Trophoblast cell (in vitro differentiated cells and primary cell): ENCODE data around the gene TCTN1.

Experiments used
- DNase-seq, 2 donors: peaks; one replicate each; pipeline ENCODE4 v3.0.0-alpha.2; 2016
- H2AFZ ChIP-seq: 2 replicates; pipeline ENCODE4 v1.6.1; 2013; ENCODE audit warnings: low read length, moderate library complexity, mild to moderate bottlenecking; ENCODE audit not compliant: insufficient read depth, poor library complexity
- H2AK5ac ChIP-seq: 2 replicates; pipeline ENCODE4 v1.6.1; 2013; ENCODE audit warnings: mild to moderate bottlenecking, low read length
- H2BK120ac ChIP-seq: 2 replicates; pipeline ENCODE4 v1.6.1; 2013; ENCODE audit warnings: low read length, mild to moderate bottlenecking, moderate library complexity; ENCODE audit not compliant: insufficient read depth, poor library complexity
- H2BK12ac ChIP-seq: 2 replicates; pipeline ENCODE4 v1.6.1; 2013; ENCODE audit warnings: mild to moderate bottlenecking, low read length, moderate library complexity
- H2BK5ac ChIP-seq: 2 replicates; pipeline ENCODE4 v1.6.1; 2013; ENCODE audit warnings: low read length, low read depth, moderate library complexity, mild to moderate bottlenecking; ENCODE audit not compliant: poor library complexity
- H3K14ac ChIP-seq: 2 replicates; pipeline ENCODE4 v1.6.1; 2013; ENCODE audit warnings: mild to moderate bottlenecking, low read length
- H3K18ac ChIP-seq: 2 replicates; pipeline ENCODE4 v1.6.1; 2013; ENCODE audit warnings: mild to moderate bottlenecking, low read length
- H3K23ac ChIP-seq: 2 replicates; pipeline ENCODE4 v1.6.1; 2013; ENCODE audit warnings: low read length
- H3K27ac ChIP-seq: 2 replicates; pipeline ENCODE4 v1.5.1; 2013; ENCODE audit warnings: low read depth, mild to moderate bottlenecking, inconsistent platforms, low read length, moderate library complexity
- H3K27me3 ChIP-seq: 2 replicates; pipeline ENCODE4 v1.6.1; 2013; ENCODE audit warnings: inconsistent platforms, mild to moderate bottlenecking, low read length, moderate library complexity; ENCODE audit not compliant: insufficient read depth
- H3K36me3 ChIP-seq, 2 experiments: 1 replicate in 1 of 2; 2 replicates in 1 of 2; pipeline ENCODE4 v1.6.1; 2013; ENCODE audit warnings: low read length in 2 of 2, mild to moderate bottlenecking in 2 of 2, moderate library complexity in 1 of 2; ENCODE audit not compliant: insufficient read depth in 2 of 2, control insufficient read depth in 1 of 2
- H3K4ac ChIP-seq: 2 replicates; pipeline ENCODE4 v1.6.1; 2013; ENCODE audit warnings: low read depth, mild to moderate bottlenecking, low read length, moderate library complexity
- H3K4me1 ChIP-seq, 2 experiments: 1 replicate in 1 of 2; 2 replicates in 1 of 2; pipeline ENCODE4 v1.6.1; 2013; ENCODE audit warnings: low read length in 2 of 2, mild to moderate bottlenecking in 2 of 2, moderate library complexity in 1 of 2; ENCODE audit not compliant: insufficient read depth in 2 of 2, control insufficient read depth in 1 of 2
- H3K4me2 ChIP-seq: 2 replicates; pipeline ENCODE4 v1.6.1; 2013; ENCODE audit warnings: inconsistent platforms, mild to moderate bottlenecking, low read length, moderate library complexity
- H3K4me3 ChIP-seq: 2 replicates; pipeline ENCODE4 v1.5.1; 2013; ENCODE audit warnings: mild to moderate bottlenecking, low read depth, low read length, inconsistent platforms
- H3K79me1 ChIP-seq: one replicate; pipeline ENCODE4 v1.6.1; 2013; ENCODE audit warnings: low read length
- H3K79me2 ChIP-seq: 2 replicates; pipeline ENCODE4 v1.6.1; 2013; ENCODE audit warnings: low read length, mild to moderate bottlenecking; ENCODE audit not compliant: control insufficient read depth, insufficient read depth, poor library complexity
- H3K9ac ChIP-seq: 2 replicates; pipeline ENCODE4 v1.6.1; 2013; ENCODE audit warnings: mild to moderate bottlenecking, low read length
- H3K9me3 ChIP-seq: 2 replicates; pipeline ENCODE4 v1.6.1; 2013; ENCODE audit warnings: low read depth, mild to moderate bottlenecking, control low read depth, inconsistent platforms, low read length; ENCODE audit not compliant: insufficient read depth
- H4K12ac ChIP-seq: 2 replicates; pipeline ENCODE4 v1.6.1; 2013; ENCODE audit warnings: low read depth, mild to moderate bottlenecking, low read length, moderate library complexity
- H4K8ac ChIP-seq: 2 replicates; pipeline ENCODE4 v1.6.1; 2013; ENCODE audit warnings: low read depth, mild to moderate bottlenecking, low read length, moderate library complexity
- H4K91ac ChIP-seq: one replicate; pipeline ENCODE4 v1.6.1; 2013; ENCODE audit warnings: low read depth, mild to moderate bottlenecking, low read length, moderate library complexity
- WGBS: extraction: QIAGEN DNeasy Blood & Tissue Kit; methylation state at CpG from one replicate; pipeline ENCODE4 v1.1.7; 2013; ENCODE audit warnings: missing lambda C conversion rate; ENCODE audit not compliant: insufficient read length, insufficient coverage; ENCODE audit errors: extremely low coverage; 5-methylcytosine and 5-hydroxymethylcytosine counted together

TCTN1 gene

DNA sequence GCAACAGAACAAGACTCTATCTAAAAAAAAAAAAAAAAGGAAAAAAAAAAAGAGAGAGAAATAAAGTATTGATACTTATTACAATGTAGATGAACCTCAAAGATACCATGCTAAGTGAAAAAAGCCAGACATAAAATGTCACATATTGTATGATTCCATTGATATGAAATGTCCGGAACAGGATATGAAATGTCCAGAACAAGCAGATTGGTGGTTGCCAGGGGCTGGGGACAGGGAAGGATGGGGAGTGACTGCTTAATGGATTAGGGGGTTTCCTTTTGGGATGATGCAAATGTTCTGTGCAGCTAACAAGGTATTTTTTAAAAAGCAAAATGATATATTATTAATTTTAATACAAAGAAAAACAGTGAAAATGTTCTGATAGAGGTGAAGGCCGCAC, 70.0 kb downstream of the TCTN1 start:
- Histone ChIP-seq H4K8ac (no peak overlapping the region), H3K4me1 (peaks cover 4% of the 10 kb centered on the region in 2 experiments), H2BK12ac (no peak overlapping the region), H3K9ac (no peak overlapping the region), H3K4ac (no peak overlapping the region), H2BK120ac (no peak overlapping the region), H3K79me1 (peaks cover 3% of the 10 kb centered on the region), H3K27ac (no peak overlapping the region), H3K14ac (no peak overlapping the region), H4K91ac (no peak overlapping the region), H3K27me3 (peaks cover 3% of the 10 kb centered on the region), H3K18ac (no peak overlapping the region), H3K9me3 (no peaks in the 10 kb centered on the region), H2AK5ac (no peak overlapping the region), H3K23ac (no peak overlapping the region), H3K36me3 (no peaks in the 10 kb centered on the region), H2AFZ (no peak overlapping the region), H3K79me2 (no peaks in the 10 kb centered on the region), H3K4me3 (no peak overlapping the region), H2BK5ac (no peak overlapping the region), H3K4me2 (no peak overlapping the region), H4K12ac (no peak overlapping the region)
- WGBS: no CpG with 5 or more reads among the region's 2 CpGs
- DNase-seq: no peak

DNA sequence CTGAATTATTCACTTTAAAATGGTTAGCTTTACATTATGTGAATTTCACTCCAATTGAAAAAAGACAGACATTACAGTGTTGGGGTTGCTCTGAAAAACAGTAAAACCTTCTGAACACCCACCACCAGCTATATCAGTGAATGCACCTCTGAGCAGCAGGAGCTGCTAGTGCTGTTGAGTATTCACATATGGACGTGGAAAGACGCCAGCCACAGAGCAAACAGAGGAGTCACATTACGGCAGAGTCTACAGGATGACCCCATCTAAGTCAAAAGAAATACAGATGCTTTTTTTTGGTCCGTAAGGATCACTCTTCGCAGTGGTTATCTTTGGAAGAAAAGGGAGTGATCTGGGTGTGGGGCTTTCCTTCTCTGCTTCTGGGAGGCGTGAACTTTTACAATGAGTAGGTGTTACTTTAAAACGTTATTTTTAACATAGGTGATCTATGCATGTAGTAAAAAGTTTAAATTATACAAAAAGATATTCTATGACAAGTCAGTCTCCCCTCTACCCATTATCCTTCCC, 70.4 kb downstream of the TCTN1 start:
- Histone ChIP-seq H3K79me1 (peaks cover 5% of the 10 kb centered on the region), H3K18ac (no peak overlapping the region), H3K27ac (no peak overlapping the region), H3K4me1 (peaks cover 4 to 5% of the 10 kb centered on the region in 2 experiments), H3K27me3 (peaks cover 3% of the 10 kb centered on the region), H3K4me2 (no peak overlapping the region), H3K14ac (no peak overlapping the region), H3K23ac (no peak overlapping the region), H4K91ac (no peak overlapping the region), H3K36me3 (no peaks in the 10 kb centered on the region), H2BK5ac (no peak overlapping the region), H3K4me3 (no peak overlapping the region), H3K9ac (no peak overlapping the region), H2BK120ac (no peak overlapping the region), H3K9me3 (no peaks in the 10 kb centered on the region), H4K8ac (no peak overlapping the region), H2AK5ac (no peak overlapping the region), H2AFZ (no peak overlapping the region), H3K79me2 (no peaks in the 10 kb centered on the region), H4K12ac (no peak overlapping the region), H2BK12ac (no peak overlapping the region), H3K4ac (no peak overlapping the region)
- DNase-seq: no peak
- WGBS: no CpG with 5 or more reads among the region's 7 CpGs

DNA sequence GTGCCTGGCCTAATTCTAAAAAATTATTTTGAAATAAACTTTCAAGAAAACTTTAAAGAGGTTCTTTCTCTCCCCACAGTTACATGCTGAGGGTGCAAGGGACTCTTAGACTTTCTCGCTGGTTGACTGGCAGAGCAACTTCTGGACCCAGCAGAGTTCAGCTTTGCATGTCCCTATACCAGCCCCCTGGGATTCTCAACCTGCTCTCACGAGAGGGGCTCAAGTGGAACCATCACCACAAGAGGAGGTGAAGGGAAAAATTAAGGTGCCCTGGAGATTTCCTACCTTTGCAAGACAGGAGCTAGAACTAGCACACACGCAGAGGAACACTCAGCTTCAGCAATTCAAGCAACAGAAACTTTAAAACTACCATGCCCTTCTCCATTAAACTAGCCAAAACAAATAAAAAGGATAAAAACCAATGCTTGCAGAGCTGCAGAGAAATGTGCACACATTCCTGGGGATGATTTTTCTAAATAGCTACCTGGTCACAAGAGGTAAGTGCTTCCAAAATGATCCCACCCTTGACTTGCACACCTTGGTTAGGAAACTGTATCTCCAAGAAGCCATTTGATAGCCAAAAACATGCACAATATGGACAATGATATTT, 72.5 kb downstream of the TCTN1 start:
- peaks cover 8% of the 10 kb centered on the region for H3K79me1 ChIP-seq
- H3K4me2 ChIP-seq: no peak overlapping the region
- no peak overlapping the region for H3K4me3 ChIP-seq
- no peak overlapping the region for H2BK12ac ChIP-seq
- H2AK5ac ChIP-seq: no peak overlapping the region
- no peak overlapping the region for H3K18ac ChIP-seq
- no peak for DNase-seq
- no peak overlapping the region for H3K23ac ChIP-seq
- H3K9ac ChIP-seq: no peak overlapping the region
- WGBS: no CpG with 5 or more reads among the region's 3 CpGs
- H3K27me3 ChIP-seq: peaks cover 3% of the 10 kb centered on the region
- no peak overlapping the region for H4K12ac ChIP-seq
- no peaks in the 10 kb centered on the region for H3K9me3 ChIP-seq
- H2BK120ac ChIP-seq: no peak overlapping the region
- no peaks in the 10 kb centered on the region for H3K36me3 ChIP-seq
- no peaks in the 10 kb centered on the region for H3K79me2 ChIP-seq
- no peak overlapping the region for H2BK5ac ChIP-seq
- no peak overlapping the region for H3K4ac ChIP-seq
- no peak overlapping the region for H3K14ac ChIP-seq
- H3K27ac ChIP-seq: no peak overlapping the region
- H4K8ac ChIP-seq: no peak overlapping the region
- no peak overlapping the region for H4K91ac ChIP-seq
- H3K4me1 ChIP-seq: peaks cover 7 to 11% of the 10 kb centered on the region in 2 experiments
- no peak overlapping the region for H2AFZ ChIP-seq

DNA sequence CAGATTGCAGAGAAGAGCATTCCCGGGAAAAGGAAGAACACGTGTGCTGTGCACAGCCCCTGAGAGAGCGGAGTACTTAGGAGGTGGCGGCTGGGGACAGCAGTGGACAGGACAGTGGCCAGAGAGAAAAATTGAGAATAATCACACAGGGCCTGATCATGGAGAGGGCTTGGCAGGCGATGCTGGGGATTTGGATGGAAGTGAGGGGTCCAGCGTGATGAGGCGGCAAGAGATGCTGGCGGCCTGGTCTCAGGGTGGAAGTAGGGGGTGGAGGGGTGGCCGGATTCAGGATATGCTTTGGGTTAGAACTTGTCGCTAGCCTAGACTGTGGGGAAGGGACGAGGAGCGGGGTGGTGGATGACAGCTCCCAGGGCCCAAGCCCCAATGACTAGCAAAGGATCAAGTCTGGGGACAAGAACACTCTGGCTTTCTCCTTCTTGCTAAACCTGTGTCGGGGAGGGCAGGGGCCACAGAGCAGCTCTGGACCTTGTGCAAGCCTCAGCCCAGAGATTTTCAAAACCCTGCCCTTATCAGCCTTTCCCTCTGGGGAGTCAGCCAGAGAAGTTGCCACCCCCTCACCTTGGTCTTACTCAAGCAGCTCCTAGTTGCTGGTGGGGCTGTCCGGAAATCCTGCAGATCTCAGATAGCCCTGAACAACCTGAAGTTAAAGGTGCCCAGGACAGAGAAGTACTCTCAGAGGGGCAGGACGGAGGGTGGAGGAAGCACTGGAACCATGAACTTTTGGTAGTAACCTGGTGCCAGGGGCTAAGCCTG, 73.7 kb downstream of the TCTN1 start:
- H3K4me3 ChIP-seq: no peak overlapping the region
- H2AFZ ChIP-seq: no peak overlapping the region
- no peak overlapping the region for H3K27ac ChIP-seq
- H2BK5ac ChIP-seq: no peak overlapping the region
- no peak overlapping the region for H3K4me2 ChIP-seq
- peaks cover 3% of the 10 kb centered on the region for H3K27me3 ChIP-seq
- H3K79me1 ChIP-seq: peaks cover 8% of the 10 kb centered on the region
- no peak overlapping the region for H4K12ac ChIP-seq
- H3K14ac ChIP-seq: no peak overlapping the region
- H2AK5ac ChIP-seq: no peak overlapping the region
- H3K36me3 ChIP-seq: no peaks in the 10 kb centered on the region
- H3K4me1 ChIP-seq: peaks cover 7 to 11% of the 10 kb centered on the region in 2 experiments
- H2BK120ac ChIP-seq: no peak overlapping the region
- no peaks in the 10 kb centered on the region for H3K9me3 ChIP-seq
- H3K4ac ChIP-seq: no peak overlapping the region
- DNase-seq: no peak
- H3K9ac ChIP-seq: no peak overlapping the region
- WGBS: no CpG with 5 or more reads among the region's 15 CpGs
- no peak overlapping the region for H4K91ac ChIP-seq
- no peaks in the 10 kb centered on the region for H3K79me2 ChIP-seq
- no peak overlapping the region for H3K23ac ChIP-seq
- no peak overlapping the region for H3K18ac ChIP-seq
- H2BK12ac ChIP-seq: no peak overlapping the region
- no peak overlapping the region for H4K8ac ChIP-seq
